ENCODE measurements around the gene IMMP2L. TPM values are rescaled to one million over a fixed set of nuclear protein-coding genes. Genes with fewer than 3 reads are reported as not detected.

IMMP2L gene
- total RNA-seq, 2 donors from 2014 or later: 10.9 to 12.7 TPM

DNA sequence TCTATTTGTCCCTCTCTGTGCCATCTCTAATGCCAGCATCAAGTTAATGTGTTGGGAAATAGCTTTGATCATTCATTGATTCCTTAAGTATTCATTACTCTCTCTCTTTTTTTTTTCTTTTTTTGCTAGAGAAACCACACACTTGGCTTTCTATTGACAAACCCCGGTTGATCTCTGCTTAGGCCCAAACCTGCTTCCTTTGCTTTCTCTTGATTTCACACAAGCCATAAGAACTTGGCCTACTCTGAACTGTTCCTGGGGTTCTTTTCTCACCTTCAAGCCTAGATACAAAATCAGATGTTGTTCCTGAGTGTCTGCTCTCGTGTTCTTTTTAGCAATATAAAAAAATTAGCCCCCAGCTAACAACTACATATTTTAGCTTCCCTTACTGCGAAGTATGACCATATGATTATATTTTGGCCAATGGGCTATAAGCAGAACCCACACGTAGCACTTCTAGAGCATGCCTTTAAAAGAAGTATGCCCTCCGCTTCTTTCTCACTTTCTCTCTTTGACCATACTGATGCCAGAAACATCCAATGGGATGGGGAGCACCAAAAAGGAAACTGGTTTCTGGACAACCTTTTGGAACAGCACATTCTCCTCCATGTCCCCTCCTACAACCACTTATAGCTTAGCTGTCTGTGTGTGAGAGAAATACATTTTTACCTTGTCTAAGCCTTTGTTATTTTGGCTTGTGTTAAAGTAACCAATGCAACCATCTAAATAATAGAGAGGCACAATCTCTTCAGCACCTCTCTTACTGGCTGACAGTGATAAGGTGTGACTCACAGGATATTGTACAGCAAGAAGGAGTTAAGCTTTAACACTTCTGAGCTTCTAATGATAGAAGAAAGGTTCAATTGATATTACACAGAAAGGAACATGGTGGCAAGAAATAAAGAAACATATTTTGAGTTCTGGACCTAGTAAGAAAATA lies 568.0 kb downstream of the IMMP2L start:
- peaks cover 6% of the 10 kb centered on the region for H3K9me3 Mint-ChIP-seq
- ATAC-seq (peak in 1 of 2 donors; percentile 58), DNase-seq (ENCODE audit: low spot score) (no peak)
- H3K4me3 Mint-ChIP-seq: no peak overlapping the region
- H3K27me3 Mint-ChIP-seq: no peaks in the 10 kb centered on the region
- no peak overlapping the region for H3K27ac Mint-ChIP-seq
- peaks cover 2% of the 10 kb centered on the region for H3K36me3 Mint-ChIP-seq
- H3K4me1 Mint-ChIP-seq (ENCODE audit: low read depth in 2 of 2): peaks cover 8 to 10% of the 10 kb centered on the region in 2 donors

DNA sequence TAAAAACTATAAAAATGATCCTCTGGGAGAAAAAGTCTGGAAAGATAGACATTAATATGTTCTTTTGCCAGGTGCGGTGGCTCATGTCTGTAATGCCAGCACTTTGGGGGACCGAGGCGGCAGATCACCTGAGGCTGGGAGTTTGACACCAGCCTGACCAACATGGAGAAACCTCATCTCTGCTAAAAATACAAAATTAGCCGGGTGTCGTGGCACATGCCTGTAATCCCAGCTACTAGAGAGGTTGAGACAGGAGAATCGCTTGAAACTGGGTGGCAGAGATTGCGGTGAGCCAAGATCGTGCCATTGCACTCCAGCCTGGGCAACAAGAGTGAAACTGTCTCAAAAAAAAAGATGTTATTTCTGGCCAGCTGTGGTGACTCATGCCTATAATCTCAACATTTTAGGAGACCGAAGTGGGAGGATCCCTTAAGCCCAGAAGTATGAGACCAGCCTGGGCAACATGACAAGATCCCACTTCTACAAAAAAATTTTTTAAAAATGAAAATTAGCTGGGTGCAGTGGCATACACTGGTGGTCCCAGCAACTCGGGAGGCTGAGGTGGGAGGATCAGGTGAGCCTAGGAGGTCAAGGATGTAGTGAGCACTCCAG lies 573.3 kb downstream of the IMMP2L start:
- Mint-ChIP-seq H3K27me3 (no peaks in the 10 kb centered on the region), H3K4me1 (ENCODE audit: low read depth in 2 of 2) (peaks cover 7% of the 10 kb centered on the region in 2 donors), H3K27ac (no peak overlapping the region), H3K4me3 (no peak overlapping the region), H3K9me3 (peaks cover 3% of the 10 kb centered on the region), H3K36me3 (no peaks in the 10 kb centered on the region)
- ATAC-seq (no peak), DNase-seq (ENCODE audit: low spot score) (no peak)

DNA sequence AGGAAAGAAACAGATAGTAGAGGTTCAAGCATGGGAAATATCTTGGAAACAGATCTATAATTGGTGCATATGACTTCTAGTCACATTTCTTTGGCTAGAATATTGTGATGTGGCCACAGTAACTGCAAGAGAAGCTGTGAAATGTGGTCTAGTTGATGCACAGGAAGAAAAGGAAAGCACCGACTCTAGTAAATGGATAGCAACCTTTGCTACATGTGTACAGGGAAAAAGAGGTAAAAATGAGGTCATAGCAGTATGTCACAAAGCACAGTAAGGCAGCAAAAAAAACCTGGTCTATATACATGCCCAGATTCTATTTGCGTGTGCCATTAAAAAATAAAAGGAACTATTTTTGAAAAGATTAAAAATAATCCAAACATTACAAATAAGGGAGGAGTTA lies 573.9 kb downstream of the IMMP2L start:
- Mint-ChIP-seq H3K27ac (no peak overlapping the region), H3K4me1 (ENCODE audit: low read depth in 2 of 2) (peaks cover 7% of the 10 kb centered on the region in 2 donors), H3K27me3 (no peaks in the 10 kb centered on the region), H3K4me3 (no peak overlapping the region), H3K36me3 (no peaks in the 10 kb centered on the region), H3K9me3 (peaks cover 3% of the 10 kb centered on the region)
- ATAC-seq (peak in 1 of 2 donors; percentile 33), DNase-seq (ENCODE audit: low spot score) (no peak)

DNA sequence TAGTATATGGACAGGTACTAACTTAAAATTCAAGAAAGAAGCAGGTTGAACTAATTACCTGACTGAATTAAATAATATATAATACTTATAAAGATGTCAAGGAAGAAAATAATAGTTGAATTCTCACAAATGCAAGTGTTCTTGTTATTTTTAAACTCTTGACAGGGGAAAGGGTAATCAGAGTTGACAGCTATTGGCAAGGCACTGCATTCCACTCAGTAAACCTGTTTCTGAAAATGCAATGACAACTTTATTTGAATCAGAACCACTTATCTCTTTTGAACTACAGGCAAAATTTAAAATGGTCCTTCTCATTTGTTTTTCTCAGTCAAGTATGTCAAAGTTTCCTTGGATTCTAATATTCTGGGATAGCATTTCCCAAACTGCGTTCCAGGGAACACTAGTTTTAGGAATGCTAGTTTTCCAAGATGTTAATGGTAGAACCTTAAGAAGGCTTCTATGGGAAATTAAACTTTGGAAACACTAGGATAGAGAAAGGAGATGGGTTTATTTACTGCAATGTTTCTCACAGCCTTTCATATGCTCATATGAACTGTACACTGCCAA lies 575.1 kb downstream of the IMMP2L start:
- H3K9me3 Mint-ChIP-seq: peaks cover 3% of the 10 kb centered on the region
- H3K4me3 Mint-ChIP-seq: no peak overlapping the region
- DNase-seq (ENCODE audit: low spot score) (no peak), ATAC-seq (no peak)
- H3K27me3 Mint-ChIP-seq: no peaks in the 10 kb centered on the region
- H3K27ac Mint-ChIP-seq: no peak overlapping the region
- no peaks in the 10 kb centered on the region for H3K36me3 Mint-ChIP-seq
- H3K4me1 Mint-ChIP-seq (ENCODE audit: low read depth in 2 of 2): peaks cover 4 to 7% of the 10 kb centered on the region in 2 donors

DNA sequence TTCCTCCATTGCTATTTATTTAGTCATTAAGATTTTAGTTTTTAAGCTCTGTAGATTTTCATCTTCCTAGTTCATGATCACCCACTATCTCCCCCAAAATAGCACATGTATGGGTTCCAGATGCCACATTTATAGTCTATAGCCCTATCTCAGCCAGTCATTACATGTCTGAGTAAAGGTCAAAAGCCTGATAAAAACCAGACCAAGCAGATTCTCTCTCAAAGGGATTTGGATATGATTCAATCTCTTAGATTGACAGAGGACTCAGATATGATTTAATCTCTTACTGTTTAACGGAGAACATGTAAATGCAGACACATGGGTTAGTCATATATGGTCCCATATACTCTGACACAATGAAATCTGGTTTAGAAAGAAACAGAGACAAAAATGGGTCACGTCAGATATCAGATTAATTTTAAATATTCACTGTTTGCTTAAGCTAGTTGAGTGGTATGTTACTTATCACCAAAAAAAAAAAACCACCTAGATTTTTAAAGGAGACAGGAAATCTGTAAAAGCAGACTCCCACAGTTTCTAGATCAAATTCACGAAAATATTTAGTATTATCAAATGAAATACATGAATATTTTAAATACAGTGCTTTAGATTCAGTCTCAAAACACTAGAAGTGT lies 578.4 kb downstream of the IMMP2L start:
- ATAC-seq (no peak), DNase-seq (ENCODE audit: low spot score) (no peak)
- peaks cover 3% of the 10 kb centered on the region for H3K9me3 Mint-ChIP-seq
- peaks cover 4 to 7% of the 10 kb centered on the region in 2 donors for H3K4me1 Mint-ChIP-seq (ENCODE audit: low read depth in 2 of 2)
- H3K27me3 Mint-ChIP-seq: no peaks in the 10 kb centered on the region
- H3K36me3 Mint-ChIP-seq: peaks cover 7% of the 10 kb centered on the region
- H3K4me3 Mint-ChIP-seq: no peak overlapping the region
- no peak overlapping the region for H3K27ac Mint-ChIP-seq

DNA sequence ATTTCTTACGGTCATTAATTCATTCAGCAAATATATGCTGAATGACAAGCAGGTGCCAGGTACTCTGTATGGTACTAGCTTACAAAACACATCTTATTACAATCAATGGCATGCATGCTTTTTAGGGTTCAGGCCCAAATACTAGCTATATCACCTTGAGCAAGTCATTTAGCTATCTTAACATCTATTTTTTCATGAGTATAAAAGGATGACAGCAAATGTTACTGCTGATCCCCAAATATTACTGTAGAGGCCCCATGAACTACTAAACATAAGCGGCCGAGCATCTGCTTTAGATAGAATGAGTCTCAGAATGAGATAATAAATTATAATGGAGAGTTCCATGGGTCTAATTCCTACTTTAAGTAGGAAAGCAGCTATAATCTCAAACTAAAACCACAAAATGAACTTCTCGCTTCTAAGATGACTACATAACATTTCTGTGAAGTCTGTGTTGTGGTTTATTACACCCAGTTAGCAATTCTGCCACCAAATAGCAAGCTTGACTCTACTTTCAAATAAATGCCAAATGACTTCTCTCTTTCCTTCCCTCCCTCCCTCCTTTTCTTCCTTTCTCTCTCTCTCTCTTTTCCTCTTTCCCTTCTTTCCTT lies 585.1 kb downstream of the IMMP2L start:
- DNase-seq (ENCODE audit: low spot score) (no peak), ATAC-seq (peak; percentile 50 to 82)
- H3K4me3 Mint-ChIP-seq: peak overlapping the region; percentile 64
- H3K27ac Mint-ChIP-seq: peak overlapping the region; percentile 75 to 84
- peaks cover 6% of the 10 kb centered on the region for H3K9me3 Mint-ChIP-seq
- peaks cover 11 to 20% of the 10 kb centered on the region in 2 donors for H3K4me1 Mint-ChIP-seq (ENCODE audit: low read depth in 2 of 2)
- no peaks in the 10 kb centered on the region for H3K27me3 Mint-ChIP-seq
- H3K36me3 Mint-ChIP-seq: peaks cover 7% of the 10 kb centered on the region

DNA sequence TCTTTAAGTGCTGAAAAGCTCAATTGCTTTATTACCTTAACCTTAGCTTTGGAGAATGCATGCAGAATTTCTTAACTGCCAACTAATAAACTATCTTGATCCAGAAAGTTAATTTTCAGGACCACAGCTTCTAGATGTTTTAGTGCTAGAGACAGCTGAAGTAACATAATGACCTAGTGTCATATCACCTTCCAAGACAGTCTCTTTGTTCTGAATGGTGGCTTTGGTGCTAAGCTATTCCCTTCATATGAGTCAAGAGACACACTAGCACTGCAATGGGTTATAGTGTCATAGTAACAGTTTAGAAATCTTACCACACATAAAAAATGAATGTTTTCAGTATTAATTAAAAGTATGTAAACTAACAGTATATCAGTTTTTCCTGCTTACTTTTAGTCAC lies 586.8 kb downstream of the IMMP2L start:
- H3K4me3 Mint-ChIP-seq: peak overlapping the region; percentile 12
- H3K27me3 Mint-ChIP-seq: no peaks in the 10 kb centered on the region
- no peak for DNase-seq (ENCODE audit: low spot score)
- peaks cover 6% of the 10 kb centered on the region for H3K9me3 Mint-ChIP-seq
- no peaks in the 10 kb centered on the region for H3K36me3 Mint-ChIP-seq
- peak overlapping the region in 1 of 2 donors; percentile 49 for H3K27ac Mint-ChIP-seq
- H3K4me1 Mint-ChIP-seq (ENCODE audit: low read depth in 2 of 2): peaks cover 11 to 20% of the 10 kb centered on the region in 2 donors
- peak; percentile 74 to 84 for ATAC-seq

DNA sequence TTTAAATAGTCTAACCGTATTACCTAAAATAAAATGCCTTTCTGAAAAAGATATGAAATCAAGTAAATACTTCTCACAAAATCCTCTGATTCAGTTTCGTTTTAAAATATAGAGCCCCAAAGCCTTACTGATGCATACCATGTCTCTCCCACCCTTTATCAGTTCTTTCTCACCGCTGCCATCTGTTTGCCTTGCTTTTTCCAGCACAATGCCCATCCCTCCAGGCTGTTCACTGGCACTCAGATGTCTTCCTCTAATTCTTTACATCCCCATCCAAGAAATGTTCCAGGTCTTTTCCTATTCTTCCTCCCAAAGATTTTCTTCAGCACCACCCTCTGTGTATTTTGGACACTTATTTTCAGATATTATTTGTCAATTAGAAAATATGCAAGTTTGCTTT lies 587.9 kb downstream of the IMMP2L start:
- Mint-ChIP-seq H3K9me3 (peaks cover 6% of the 10 kb centered on the region), H3K4me1 (ENCODE audit: low read depth in 2 of 2) (peaks cover 11 to 20% of the 10 kb centered on the region in 2 donors), H3K27ac (no peak overlapping the region), H3K36me3 (no peaks in the 10 kb centered on the region), H3K27me3 (no peaks in the 10 kb centered on the region), H3K4me3 (no peak overlapping the region)
- DNase-seq (ENCODE audit: low spot score) (no peak), ATAC-seq (no peak)

DNA sequence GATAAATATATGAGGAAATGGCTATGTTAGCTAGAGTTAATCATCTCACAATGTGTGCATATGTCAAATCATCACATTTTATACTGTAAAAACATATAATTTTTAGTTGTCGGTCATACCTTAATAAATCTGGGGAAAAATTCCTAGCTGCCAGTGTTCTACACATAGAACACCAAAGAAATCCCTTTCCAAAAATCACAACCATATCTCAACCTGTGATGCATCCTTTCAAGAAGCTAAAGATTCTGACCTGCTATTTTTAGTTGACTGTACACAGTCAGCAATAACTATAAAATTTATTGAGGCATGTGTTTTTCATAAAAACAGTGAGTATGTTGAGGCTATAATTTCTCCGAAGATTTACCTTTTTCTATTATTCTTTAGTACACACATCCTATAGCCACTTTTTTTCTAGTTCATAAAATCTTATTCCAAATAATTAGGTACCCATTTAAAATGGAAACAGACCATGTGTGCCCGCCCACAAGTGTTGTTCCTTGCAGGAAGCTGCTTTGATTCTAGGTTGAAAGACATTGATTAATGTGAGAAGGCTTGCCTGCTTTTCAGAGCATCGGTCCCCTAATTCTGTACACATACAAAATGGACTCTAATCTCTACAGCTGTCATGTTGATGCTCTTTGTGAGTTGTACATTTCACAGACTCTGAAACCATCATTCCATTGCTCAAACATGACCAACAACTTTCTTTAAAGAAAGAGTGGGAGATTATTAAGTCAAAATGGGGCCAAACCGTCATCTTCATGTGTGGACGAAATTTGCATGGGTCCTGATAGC lies 588.9 kb downstream of the IMMP2L start:
- Mint-ChIP-seq H3K27ac (no peak overlapping the region), H3K4me3 (no peak overlapping the region), H3K4me1 (ENCODE audit: low read depth in 2 of 2) (peaks cover 11 to 20% of the 10 kb centered on the region in 2 donors), H3K27me3 (no peaks in the 10 kb centered on the region), H3K9me3 (peaks cover 6% of the 10 kb centered on the region), H3K36me3 (no peaks in the 10 kb centered on the region)
- ATAC-seq: no peak
- DNase-seq (ENCODE audit: low spot score): no peak

DNA sequence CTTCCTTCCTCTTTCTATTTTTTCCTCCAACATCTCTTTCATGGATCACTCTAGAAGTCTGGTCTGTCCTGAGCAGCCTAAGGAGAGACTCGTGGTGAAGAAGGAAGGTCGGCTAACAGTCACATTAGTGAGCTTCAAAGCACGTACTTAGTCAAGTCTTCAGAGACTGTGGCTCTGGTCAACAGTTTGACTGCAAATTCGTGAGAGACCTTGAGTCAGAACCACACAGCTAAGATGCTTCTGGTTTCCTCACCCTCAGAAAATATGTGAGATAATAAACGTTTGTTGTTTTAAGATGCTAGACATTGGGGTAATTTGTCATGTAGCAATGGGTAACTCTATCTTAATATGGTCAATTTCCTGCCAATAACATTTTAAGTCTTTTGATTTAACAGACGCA lies 597.5 kb downstream of the IMMP2L start:
- Mint-ChIP-seq H3K4me1 (ENCODE audit: low read depth in 2 of 2) (peaks cover 2 to 12% of the 10 kb centered on the region in 2 donors), H3K9me3 (peaks cover 3% of the 10 kb centered on the region), H3K27me3 (no peaks in the 10 kb centered on the region), H3K36me3 (peaks cover 6% of the 10 kb centered on the region), H3K27ac (peak overlapping the region; percentile 38 to 84), H3K4me3 (peak overlapping the region; percentile 77)
- ATAC-seq (peak; percentile 70 to 94), DNase-seq (ENCODE audit: low spot score) (no peak)

DNA sequence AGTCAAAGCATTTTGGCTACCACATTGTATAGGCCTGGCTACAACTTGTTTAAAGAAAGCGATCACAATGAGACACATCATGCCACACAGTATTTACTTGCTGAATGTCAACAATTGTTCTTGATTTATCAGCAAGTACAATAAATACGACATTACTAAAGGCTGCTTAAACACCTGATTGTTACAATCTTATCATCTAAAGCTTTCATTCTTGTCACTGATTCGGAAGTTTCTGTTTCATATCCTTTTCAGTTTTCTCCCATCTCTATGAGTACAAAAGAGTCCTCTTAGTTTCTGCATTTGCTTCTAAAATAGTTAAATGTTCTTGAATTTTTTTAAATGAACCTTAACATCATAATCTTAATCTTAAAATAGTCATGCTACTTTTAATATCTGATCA lies 599.5 kb downstream of the IMMP2L start:
- Mint-ChIP-seq H3K4me1 (ENCODE audit: low read depth in 2 of 2) (peaks cover 2 to 12% of the 10 kb centered on the region in 2 donors), H3K9me3 (peaks cover 5% of the 10 kb centered on the region), H3K27me3 (no peaks in the 10 kb centered on the region), H3K36me3 (peaks cover 6% of the 10 kb centered on the region), H3K4me3 (no peak overlapping the region), H3K27ac (no peak overlapping the region)
- no peak for DNase-seq (ENCODE audit: low spot score)
- no peak for ATAC-seq

DNA sequence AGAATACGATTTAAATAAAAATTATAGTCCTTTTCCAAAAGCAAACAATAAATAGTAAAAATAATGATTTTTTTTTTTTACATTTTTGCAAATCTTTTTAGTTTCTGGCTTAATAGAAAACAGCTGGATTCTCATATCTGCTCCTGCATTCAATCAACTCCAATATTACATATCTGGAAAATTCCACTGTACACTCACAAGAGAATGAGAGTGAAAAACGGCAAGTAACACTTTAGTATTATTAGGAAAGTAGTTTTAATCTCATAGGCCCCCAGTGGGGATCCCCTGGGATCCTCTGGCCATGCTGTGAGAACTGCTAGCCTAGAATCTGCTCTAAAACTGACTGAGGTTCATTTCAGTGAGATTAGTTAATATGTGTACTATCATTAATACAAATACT lies 599.9 kb downstream of the IMMP2L start:
- Mint-ChIP-seq H3K36me3 (peaks cover 6% of the 10 kb centered on the region), H3K27me3 (no peaks in the 10 kb centered on the region), H3K4me1 (ENCODE audit: low read depth in 2 of 2) (peaks cover 2 to 12% of the 10 kb centered on the region in 2 donors), H3K9me3 (peaks cover 9% of the 10 kb centered on the region), H3K27ac (no peak overlapping the region), H3K4me3 (no peak overlapping the region)
- DNase-seq (ENCODE audit: low spot score) (no peak), ATAC-seq (no peak)

DNA sequence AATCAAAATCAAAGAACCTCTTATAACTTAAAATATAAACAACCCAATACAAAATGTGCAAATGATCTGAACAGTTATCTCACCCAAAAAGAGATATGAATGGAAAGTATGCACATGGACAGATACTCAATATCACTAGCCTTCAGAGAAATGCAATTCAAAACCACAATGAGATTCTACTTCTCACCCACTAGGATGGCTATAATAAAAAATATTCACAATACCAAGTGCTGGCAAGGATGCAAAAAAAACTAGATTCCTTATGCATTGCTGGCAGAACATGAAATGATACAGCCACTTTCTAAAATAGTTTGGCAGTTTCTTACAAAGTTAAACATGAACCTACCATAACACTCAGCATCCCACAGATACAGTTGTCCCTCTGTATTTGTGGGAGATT lies 601.5 kb downstream of the IMMP2L start:
- peaks cover 2 to 12% of the 10 kb centered on the region in 2 donors for H3K4me1 Mint-ChIP-seq (ENCODE audit: low read depth in 2 of 2)
- DNase-seq (ENCODE audit: low spot score) (no peak), ATAC-seq (no peak)
- H3K9me3 Mint-ChIP-seq: peaks cover 9% of the 10 kb centered on the region
- H3K36me3 Mint-ChIP-seq: peaks cover 6% of the 10 kb centered on the region
- no peak overlapping the region for H3K4me3 Mint-ChIP-seq
- no peak overlapping the region for H3K27ac Mint-ChIP-seq
- H3K27me3 Mint-ChIP-seq: no peaks in the 10 kb centered on the region
